ENCODE data around the gene MAS1. TPM values are rescaled to one million over a fixed set of nuclear protein-coding genes. Genes with fewer than 3 reads are reported as not detected.

MAS1 gene
- total and polyA plus RNA-seq, 10 of the 15 experiments (the other 5 are each of a cell fraction or from before 2014, with no cell fraction given), result under 0.01 to 0.08 TPM; not detected in 8

- ChIA-PET SMC1A (ENCODE audit: uncharacterized antibody, unreplicated experiment) (interaction anchor here (1.1 to 2.8 kb wide), 2 partner anchors 21 to 71 kb away, joined by 3 to 9 read pairs; no protein-coding TSS in a partner anchor), RAD21 (ENCODE audit: unreplicated experiment) (interaction anchor here (1.7 kb wide), 1 partner anchor 72 kb away, joined by 5 read pairs; no protein-coding TSS in a partner anchor), POLR2A (no interaction called here), CTCF (interaction anchor here (1.2 kb wide), 1 partner anchor 64 kb away, joined by 3 read pairs; no protein-coding TSS in a partner anchor)
- H3K4me1 ChIP-seq (ENCODE audit: control insufficient read depth, insufficient read depth, low read length), result peaks cover 14% of the 10 kb centered on the region
- H3K9me3 ChIP-seq (replicated peaks; ENCODE audit: control insufficient read depth, insufficient read depth, low read length), result peaks cover 2% of the 10 kb centered on the region; the same call in 1 of the 3 replicates
- H3K79me2 ChIP-seq (ENCODE audit: control insufficient read depth, insufficient read depth, low read length), result no peaks in the 10 kb centered on the region
- H3K4me3 ChIP-seq, result no peak overlapping the region
- BruUV-seq (replicated peaks), result no TSS peak
- 95% methylated on average over 2 of the region's 2 CpGs for WGBS (ENCODE audit: insufficient coverage, insufficient replicate concordance, low lambda C conversion rate, missing lambda C conversion rate)
- TF ChIP-seq ZNF384 (IDR thresholded peaks at IDR 0.05; ENCODE audit: borderline replicate concordance, low read depth, low read length), result no peak
- no peak for TF ChIP-seq YY1 (IDR thresholded peaks at IDR 0.05; ENCODE audit: low read depth, low read length)
- no peak for TF ChIP-seq E2F8 (IDR thresholded peaks at IDR 0.05; ENCODE audit: low read depth, partially characterized antibody)
- TF ChIP-seq FOS (IDR thresholded peaks at IDR 0.05; ENCODE audit: borderline replicate concordance, extremely low read depth, insufficient read length), result no peak
- no peak for TF ChIP-seq MYC (IDR thresholded peaks at IDR 0.05; ENCODE audit: insufficient read depth, insufficient read length, insufficient replicate concordance, low read length, severe bottlenecking)
- no peak overlapping the region for H3K9ac ChIP-seq (ENCODE audit: control insufficient read depth, insufficient read depth, low read length)
- no peaks in the 10 kb centered on the region for H3K27me3 ChIP-seq (replicated peaks in 1 of 2; ENCODE audit: control insufficient read depth in 2 of 2, insufficient read depth in 2 of 2, low read length in 1 of 2)
- no peaks in the 10 kb centered on the region for H3K36me3 ChIP-seq (ENCODE audit: control insufficient read depth in 2 of 2, insufficient read depth in 2 of 2, low read length in 1 of 2)
- in situ Hi-C loops (cut with MboI), result no loop called here
- intact Hi-C loops (cut with micrococcal nuclease; ENCODE audit: unreplicated experiment), result no loop called here
- no peak overlapping the region for H3K4me2 ChIP-seq (ENCODE audit: control insufficient read depth, insufficient read depth)
- no peak for ATAC-seq
- no peak overlapping the region for H3K27ac ChIP-seq (ENCODE audit: control insufficient read depth, insufficient read depth)
- DNase-seq (ENCODE audit: low read depth, low spot score), result no peak
- H4K20me1 ChIP-seq (ENCODE audit: control insufficient read depth, insufficient read depth), result no peaks in the 10 kb centered on the region
- FAIRE-seq, result no peak
- H2AFZ ChIP-seq (ENCODE audit: control insufficient read depth, low read depth, low read length), result no peak overlapping the region
Observed at GRCh38 chr6:159935065-159935464, 44.3 kb downstream of the MAS1 start.

Measured in GM12878 (cell line).